ENCODE measurements around the gene HSPB2. TPM values are rescaled to one million over a fixed set of nuclear protein-coding genes. Genes with fewer than 3 reads are reported as not detected.

The HSPB2 gene
- total RNA-seq, 1 donor from 2014 or later: 36.5 TPM

GRCh38 chr11:111960916-111961315 lies 48.4 kb downstream of the HSPB2 start:
- no peak overlapping the region for H3K27ac ChIP-seq (replicated peaks)
- H3K4me3 ChIP-seq: no peak overlapping the region
- no peak for DNase-seq
- H3K36me3 ChIP-seq: no peaks in the 10 kb centered on the region
- intact Hi-C loops (cut with micrococcal nuclease): no loop called here
- H3K9me3 ChIP-seq (replicated peaks): no peaks in the 10 kb centered on the region
- TF ChIP-seq CTCF (IDR thresholded peaks at IDR 0.05; ENCODE audit: borderline replicate concordance): no peak
- no peaks in the 10 kb centered on the region for H3K27me3 ChIP-seq (ENCODE audit: low read depth)
- peaks cover 13% of the 10 kb centered on the region for H3K4me1 ChIP-seq

GRCh38 chr11:111961389-111962300 lies 49.1 kb downstream of the HSPB2 start:
- TF ChIP-seq CTCF (IDR thresholded peaks at IDR 0.05; ENCODE audit: borderline replicate concordance): no peak
- Histone ChIP-seq H3K9me3 (replicated peaks) (no peaks in the 10 kb centered on the region), H3K27ac (replicated peaks) (no peak overlapping the region), H3K4me1 (peaks cover 13% of the 10 kb centered on the region), H3K4me3 (no peak overlapping the region), H3K36me3 (no peaks in the 10 kb centered on the region), H3K27me3 (ENCODE audit: low read depth) (no peaks in the 10 kb centered on the region)
- no peak for DNase-seq
- intact Hi-C loops (cut with micrococcal nuclease): no loop called here

Other genes starting within 250 kb of the HSPB2 start
- 6.5 TPM for gene PPP2R1B, start 146.3 kb upstream of the HSPB2 start, total RNA-seq
- gene ALG9, start 41.2 kb upstream of the HSPB2 start, total RNA-seq: 14.4 TPM
- 0.93 TPM for gene FDXACB1, start 33.6 kb upstream of the HSPB2 start, total RNA-seq
- gene CFAP68, start 33.2 kb upstream of the HSPB2 start, total RNA-seq: 26.0 TPM
- 6,704 TPM for gene CRYAB, start 964 bp upstream of the HSPB2 start, total RNA-seq
- gene C11orf52, start 6.2 kb downstream of the HSPB2 start, total RNA-seq: 1.2 TPM
- gene DIXDC1, start 24.6 kb downstream of the HSPB2 start, total RNA-seq: 20.2 TPM
- 176 TPM for gene DLAT, start 112.7 kb downstream of the HSPB2 start, total RNA-seq
- 2.2 TPM for gene PIH1D2, start 161.3 kb downstream of the HSPB2 start, total RNA-seq
- 7.6 TPM for gene NKAPD1, start 161.6 kb downstream of the HSPB2 start, total RNA-seq
- 189 TPM for gene TIMM8B, start 174.0 kb downstream of the HSPB2 start, total RNA-seq
- 290 TPM for gene SDHD, start 174.1 kb downstream of the HSPB2 start, total RNA-seq

Measured in left ventricle myocardium inferior (tissue), 1 donor.